Kidney (tissue), 14 donors: Measurements from ENCODE around the gene HAUS1. TPM values are rescaled to one million over a fixed set of nuclear protein-coding genes. Genes with fewer than 3 reads are reported as not detected.

Source experiments
- DNase-seq, 5 donors: peaks; one replicate each; pipeline ENCODE4 v3.0.0-alpha.2; 2013 to 2020
- FAIRE-seq: peaks from 2 replicates; lab custom pipeline; 2012; peaks lifted over from hg19 to GRCh38; lab: Jason Lieb, UNC
- H3K27ac ChIP-seq, 2 donors: one replicate each; pipeline ENCODE4 v1.7.0; 2013; ENCODE audit warnings: low read depth in 2 of 2, low read length in 2 of 2, inconsistent platforms in 1 of 2
- H3K27me3 ChIP-seq: one replicate; pipeline ENCODE4 v1.7.1; 2013; ENCODE audit warnings: low read length, inconsistent platforms; ENCODE audit not compliant: control insufficient read depth, insufficient read depth
- H3K36me3 ChIP-seq, 3 donors: one replicate each; pipeline versions ENCODE4 v1.7.0 to v1.7.1; 2013; ENCODE audit warnings: low read length in 3 of 3, control low read depth in 1 of 3, inconsistent platforms in 1 of 3; ENCODE audit not compliant: insufficient read depth in 3 of 3, control insufficient read depth in 2 of 3
- H3K4me1 ChIP-seq, 3 donors: one replicate each; pipeline versions ENCODE4 v1.7.0 to v1.7.1; 2013; ENCODE audit warnings: low read length in 3 of 3, inconsistent platforms in 1 of 3, low read depth in 1 of 3; ENCODE audit not compliant: control insufficient read depth in 2 of 3, insufficient read depth in 2 of 3
- H3K4me3 ChIP-seq, 3 donors: one replicate each; pipeline versions ENCODE4 v1.7.0 to v1.8.1; 2013; ENCODE audit warnings: low read length in 3 of 3, control low read depth in 1 of 3, inconsistent platforms in 1 of 3
- H3K9ac ChIP-seq, 3 donors: one replicate each; pipeline versions ENCODE4 v1.7.0 to v1.7.1; 2013; ENCODE audit warnings: low read length in 3 of 3, control low read depth in 1 of 3, inconsistent platforms in 1 of 3
- H3K9me3 ChIP-seq, 3 donors: one replicate each; pipeline versions ENCODE4 v1.7.0 to v1.7.1; 2013; ENCODE audit warnings: low read length in 3 of 3, control low read depth in 1 of 3, inconsistent platforms in 1 of 3; ENCODE audit not compliant: control insufficient read depth in 2 of 3, insufficient read depth in 1 of 3
- CTCF ChIP-seq: IDR thresholded peaks from 3 replicates; pipeline ENCODE4 v1.5.1; 2012; ENCODE audit warnings: mild to moderate bottlenecking, moderate library complexity, borderline replicate concordance; ENCODE audit not compliant: insufficient read depth; ENCODE audit errors: extremely low read depth
- intact Hi-C: fragments of 100-400 bp; cut with DNase I; formaldehyde crosslinking; loops from one replicate; pipeline ENCODE4 v1.11.1; 2022
- polyA plus RNA-seq: library from polyadenylated mRNA; stranded (reverse); fragments of 350-450 nt; fragmentation: Illumina TruSeq; extraction: RNeasy Lipid Tissue Mini Kit (QIAGEN cat#74804); gene quantifications from one replicate; pipeline ENCODE4 v1.2.3, GENCODE V29; 2014; ENCODE audit warnings: low read depth, low replicate concordance; ENCODE audit not compliant: insufficient read depth
- total RNA-seq: library from RNA; stranded (reverse); fragmentation: NEBNext Ultra II Directional; extraction: Animal tissue kit (Norgen Biotek cat#: 25700); gene quantifications from one replicate; pipeline ENCODE4 v1.2.1, GENCODE V29; 2021
- donor health status: control.
- donor health status: control.
- donor health status: control.
- donor health status: control.
- donor health status: control.
- donor health status: DM: yes; HTN: yes; CAD: no.
- donor health status: Normal renal cell carcinoma (clear cell type).

HAUS1 gene
- total and polyA plus RNA-seq, 2 donors from 2014 or later, result 18.6 to 22.2 TPM

DNA sequence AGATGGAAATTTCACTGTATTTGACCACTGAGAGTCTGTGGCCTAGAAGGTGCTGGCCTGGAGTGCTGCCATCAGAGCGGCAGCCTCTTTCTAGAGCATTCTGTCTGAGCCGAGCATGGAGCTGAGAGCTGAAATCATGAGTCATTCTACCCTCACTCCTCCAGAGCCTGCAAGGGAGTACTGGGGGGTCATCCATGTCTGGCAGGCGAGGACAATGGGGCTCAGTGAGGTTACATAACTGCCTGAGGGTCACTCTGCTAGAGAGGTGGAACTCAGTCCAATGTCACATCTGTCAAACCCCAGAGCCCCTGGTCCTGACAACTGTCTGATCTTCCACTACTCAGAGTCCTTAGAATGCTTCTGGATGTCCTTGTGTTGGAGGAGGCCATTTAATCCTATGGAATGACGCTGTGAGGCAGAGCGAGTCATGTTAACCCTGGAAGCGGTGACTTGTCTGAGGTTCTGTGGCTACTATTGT, 65.3 kb downstream of the HAUS1 start:
- no peaks in the 10 kb centered on the region for H3K27me3 ChIP-seq
- FAIRE-seq, result no peak
- DNase-seq, result no peak
- H3K9ac ChIP-seq, result no peak overlapping the region
- H3K36me3 ChIP-seq, result no peaks in the 10 kb centered on the region
- TF ChIP-seq CTCF, result no peak
- no peak overlapping the region for H3K27ac ChIP-seq
- no peaks in the 10 kb centered on the region for H3K9me3 ChIP-seq
- no peak overlapping the region for H3K4me3 ChIP-seq
- no peaks in the 10 kb centered on the region for H3K4me1 ChIP-seq
- intact Hi-C loops, result no loop called here

DNA sequence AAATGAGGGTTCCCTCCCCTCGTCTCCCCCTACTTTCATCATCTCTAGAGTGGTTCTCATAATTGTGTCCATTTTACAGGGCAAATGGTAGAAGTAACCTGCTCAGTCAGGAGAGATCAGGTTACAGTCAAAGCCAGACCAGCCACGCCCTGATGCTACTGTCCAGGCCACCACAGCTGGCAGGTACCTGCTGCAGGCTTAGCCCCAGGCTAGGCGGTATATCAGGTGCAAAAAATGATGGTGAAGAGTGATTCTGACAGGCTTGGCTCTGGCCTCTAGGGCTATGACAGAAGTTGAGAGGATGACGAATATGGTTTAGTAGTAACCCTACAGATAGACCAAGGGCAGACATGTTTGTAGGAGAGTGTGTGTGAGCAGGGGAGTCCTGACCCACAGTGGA, 67.1 kb downstream of the HAUS1 start:
- no peak overlapping the region for H3K4me3 ChIP-seq
- no peaks in the 10 kb centered on the region for H3K36me3 ChIP-seq
- FAIRE-seq (no peak), DNase-seq (no peak)
- H3K9me3 ChIP-seq, result no peaks in the 10 kb centered on the region
- H3K4me1 ChIP-seq, result no peaks in the 10 kb centered on the region
- H3K9ac ChIP-seq, result no peak overlapping the region
- intact Hi-C loops, result no loop called here
- no peaks in the 10 kb centered on the region for H3K27me3 ChIP-seq
- no peak for TF ChIP-seq CTCF
- H3K27ac ChIP-seq, result no peak overlapping the region

DNA sequence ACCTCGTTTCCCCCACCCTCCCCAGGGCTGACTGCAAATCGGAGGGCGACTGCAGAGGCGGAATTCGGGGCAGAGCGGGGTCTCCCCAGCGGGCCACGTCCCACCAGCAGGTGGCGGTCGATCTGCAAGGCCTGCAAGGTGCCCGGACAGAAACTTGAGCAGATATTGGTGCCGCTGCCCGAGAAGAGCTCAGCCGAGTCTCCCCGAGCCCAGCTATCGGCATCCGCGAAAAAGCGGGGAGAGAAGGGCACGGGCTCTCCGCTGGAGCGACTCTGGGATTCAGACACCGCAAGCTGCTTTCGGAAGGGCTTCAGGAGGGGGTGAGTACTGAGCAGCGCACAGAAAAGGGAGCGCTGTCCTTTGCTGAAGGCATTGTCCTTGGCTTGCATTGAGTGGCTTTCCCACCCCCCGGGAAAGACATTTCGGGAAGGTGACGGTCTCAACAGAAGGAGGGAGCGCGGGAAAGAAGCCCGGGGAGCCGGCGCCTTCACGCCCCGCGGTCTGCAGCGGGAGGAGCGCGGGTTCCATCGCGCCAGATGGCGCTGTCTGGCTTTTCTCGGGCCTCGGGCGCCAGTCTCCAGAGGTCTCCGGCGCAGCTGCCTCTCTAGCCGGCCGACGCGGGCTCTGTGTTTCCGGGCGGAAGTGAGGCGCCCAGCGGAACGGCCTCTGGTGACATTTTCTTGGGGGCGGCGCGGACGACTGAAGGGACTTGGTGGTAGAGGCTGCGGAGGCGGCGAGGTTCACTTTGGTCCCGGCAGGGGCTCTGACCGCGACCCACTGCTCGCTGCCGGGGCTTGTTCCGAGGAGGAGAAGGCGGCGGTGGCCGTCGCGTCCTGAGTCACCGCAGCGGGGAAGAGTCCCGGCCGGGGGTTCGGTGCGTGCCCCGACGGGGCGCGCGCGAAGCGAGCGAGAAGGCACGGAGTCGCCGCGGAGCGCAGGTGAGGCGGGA, 69.5 kb downstream of the HAUS1 start:
- DNase-seq (peak; percentile 95 to 99 (median 97)), FAIRE-seq (no peak)
- peak overlapping the region; percentile 73 to 95 (median 91) for H3K9ac ChIP-seq
- H3K9me3 ChIP-seq, result no peaks in the 10 kb centered on the region
- peak overlapping the region; percentile 76 to 96 (median 92) for H3K4me3 ChIP-seq
- intact Hi-C loops, result no loop called here
- TF ChIP-seq CTCF, result peak; percentile 88
- H3K4me1 ChIP-seq, result no peaks in the 10 kb centered on the region
- H3K36me3 ChIP-seq, result no peaks in the 10 kb centered on the region
- peak overlapping the region; percentile 74 to 89 for H3K27ac ChIP-seq
- no peaks in the 10 kb centered on the region for H3K27me3 ChIP-seq
